GM23338 (cell line): Measurements from ENCODE around the gene NOLC1. TPM values are rescaled to one million over a fixed set of nuclear protein-coding genes. Genes with fewer than 3 reads are reported as not detected.

Experiments used
- ATAC-seq: fragments of 200-7000 bp; cut with Tn5 transposase; 3 replicates; pipeline ENCODE4 v1.9.1; 2020
- DNase-seq: peaks from one replicate; pipeline ENCODE4 v3.0.0-alpha.2; 2015; ENCODE audit warnings: low spot score
- H2AFZ ChIP-seq: fragments of 200-600 bp; sonication (generic); 2 replicates; pipeline ENCODE4 v1.8.0; 2016; ENCODE audit warnings: antibody characterized with exemption, mild to moderate bottlenecking, moderate library complexity
- H3F3A ChIP-seq: fragments of 200-600 bp; sonication (generic); replicated peaks from 2 replicates; pipeline ENCODE4 v1.8.0; 2017; ENCODE audit warnings: antibody characterized with exemption, mixed run types, low read depth
- H3K27ac ChIP-seq: fragments of 200-600 bp; sonication (generic); 2 replicates; pipeline ENCODE4 v1.6.1; 2016; ENCODE audit warnings: low read depth
- H3K27me3 ChIP-seq: fragments of 200-600 bp; sonication (generic); 2 replicates; pipeline ENCODE4 v1.8.0; 2016; ENCODE audit warnings: mild to moderate bottlenecking, mixed run types, moderate library complexity; ENCODE audit not compliant: insufficient read depth
- H3K36me3 ChIP-seq: fragments of 200-600 bp; sonication (generic); 2 replicates; pipeline ENCODE4 v1.8.0; 2016; ENCODE audit warnings: mild to moderate bottlenecking; ENCODE audit not compliant: insufficient read depth
- H3K4me1 ChIP-seq: fragments of 200-600 bp; sonication (generic); 2 replicates; pipeline ENCODE4 v1.8.0; 2016; ENCODE audit warnings: mild to moderate bottlenecking, moderate library complexity; ENCODE audit not compliant: insufficient read depth
- H3K4me2 ChIP-seq: fragments of 200-600 bp; sonication (generic); 2 replicates; pipeline ENCODE4 v1.7.1; 2017; ENCODE audit warnings: mixed run types
- H3K4me3 ChIP-seq: fragments of 200-600 bp; sonication (generic); 2 replicates; pipeline ENCODE4 v1.6.1; 2016; ENCODE audit warnings: mixed run types
- H3K79me2 ChIP-seq: fragments of 200-600 bp; sonication (generic); replicated peaks from 2 replicates; pipeline ENCODE4 v1.8.0; 2017; ENCODE audit warnings: mild to moderate bottlenecking; ENCODE audit not compliant: insufficient read depth
- H3K9me2 ChIP-seq: fragments of 200-600 bp; sonication (generic); 2 replicates; pipeline ENCODE4 v1.8.0; 2017; ENCODE audit not compliant: insufficient read depth
- H4K20me1 ChIP-seq: fragments of 200-600 bp; sonication (generic); replicated peaks from 2 replicates; pipeline ENCODE4 v1.8.0; 2017; ENCODE audit warnings: mild to moderate bottlenecking; ENCODE audit not compliant: insufficient read depth
- H3K27ac Mint-ChIP-seq: 2 replicates; pipeline ENCODE4 v1.8.0; 2020; ENCODE audit warnings: inconsistent platforms, mild to moderate bottlenecking, moderate library complexity, mixed read lengths
- H3K27me3 Mint-ChIP-seq: 3 replicates; pipeline ENCODE4 v1.8.0; 2022; ENCODE audit warnings: low read depth, mild to moderate bottlenecking, moderate library complexity, mixed read lengths, inconsistent platforms; ENCODE audit not compliant: insufficient read depth, poor library complexity
- H3K36me3 Mint-ChIP-seq: 3 replicates; pipeline ENCODE4 v1.8.0; 2021; ENCODE audit warnings: low read depth, mild to moderate bottlenecking, inconsistent platforms, moderate library complexity, mixed read lengths
- H3K4me1 Mint-ChIP-seq: 3 replicates; pipeline ENCODE4 v1.8.0; 2020; ENCODE audit warnings: mild to moderate bottlenecking, inconsistent platforms, mixed read lengths
- H3K4me3 Mint-ChIP-seq: 3 replicates; pipeline ENCODE4 v1.8.0; 2021; ENCODE audit warnings: moderate library complexity, mild to moderate bottlenecking, inconsistent platforms, mixed read lengths
- H3K9me3 Mint-ChIP-seq: 3 replicates; pipeline ENCODE4 v1.8.0; 2020; ENCODE audit warnings: moderate library complexity, mild to moderate bottlenecking, inconsistent platforms, mixed read lengths
- CREB1 ChIP-seq: fragments of 250-450 bp; sonication (Bioruptor Pico); IDR thresholded peaks from 2 replicates; pipeline ENCODE4 v1.5.0; 2020; ENCODE audit warnings: low read depth, mild to moderate bottlenecking, moderate library complexity
- EZH2 ChIP-seq: fragments of 200-600 bp; sonication (generic); IDR thresholded peaks from one replicate; pipeline ENCODE4 v1.8.0; 2017; ENCODE audit warnings: antibody characterized with exemption, mild to moderate bottlenecking, low read depth; ENCODE audit not compliant: unreplicated experiment
- EZH2phosphoT487 ChIP-seq: fragments of 200-600 bp; sonication (generic); IDR thresholded peaks from one replicate; pipeline ENCODE4 v1.8.1; 2018; ENCODE audit warnings: antibody characterized with exemption; ENCODE audit not compliant: unreplicated experiment
- JUNB ChIP-seq: IDR thresholded peaks from one replicate; pipeline ENCODE4 v1.6.1; 2016; ENCODE audit warnings: antibody characterized with exemption; ENCODE audit not compliant: unreplicated experiment
- NANOG ChIP-seq: IDR thresholded peaks from 2 replicates; pipeline ENCODE4 v1.6.1; 2016; ENCODE audit warnings: antibody characterized with exemption, borderline replicate concordance
- POLR2AphosphoS5 ChIP-seq: IDR thresholded peaks from 2 replicates; pipeline ENCODE4 v1.6.1; 2016; ENCODE audit warnings: antibody characterized with exemption, low read depth
- STAT1 ChIP-seq: IDR thresholded peaks from one replicate; pipeline ENCODE4 v1.6.1; 2016; ENCODE audit warnings: antibody characterized with exemption; ENCODE audit not compliant: unreplicated experiment
- ZNF114 ChIP-seq: fragments of 250-450 bp; sonication (Bioruptor Pico); IDR thresholded peaks from 2 replicates; pipeline ENCODE4 v1.5.0; 2020; ENCODE audit warnings: mild to moderate bottlenecking, moderate library complexity
- ZNF331 ChIP-seq: fragments of 250-450 bp; sonication (Bioruptor Pico); IDR thresholded peaks from 2 replicates; pipeline ENCODE4 v1.5.0; 2020; ENCODE audit warnings: low read depth, mild to moderate bottlenecking, moderate library complexity
- ZNF462 ChIP-seq: fragments of 250-450 bp; sonication (Bioruptor Pico); IDR thresholded peaks from 2 replicates; pipeline ENCODE4 v1.5.0; 2020; ENCODE audit warnings: mild to moderate bottlenecking, moderate library complexity
- polyA plus RNA-seq: library from polyadenylated mRNA; unstranded; fragments of >200 nt; fragmentation: Nextera tagmentation; extraction: Ambion mirVana; gene quantifications from 2 replicates; pipeline ENCODE4 v1.2.1, GENCODE V29; 2016
- total RNA-seq: library from RNA; depleted of rRNA; stranded (reverse); fragments of >200 nt; shearing (Covaris generic); gene quantifications from 2 replicates; pipeline ENCODE4 v1.2.3, GENCODE V29; 2014
- TF ChIP-seq, protein P1 (sequence below), 2 experiments: fragments of 200-600 bp in 1 of 2; sonication (generic) in 1 of 2; conservative IDR thresholded peaks; 2 replicates each; pipeline versions ENCODE4 v1.5.1 to v1.6.1; 2016 to 2017; ENCODE audit warnings: antibody characterized with exemption in 2 of 2, low read depth in 2 of 2, mild to moderate bottlenecking in 2 of 2, moderate library complexity in 1 of 2
- TF ChIP-seq, protein P2 (sequence below): IDR thresholded peaks from 2 replicates; pipeline ENCODE4 v1.6.1; 2016; ENCODE audit warnings: antibody characterized with exemption
- TF ChIP-seq, protein P3 (sequence below): IDR thresholded peaks from one replicate; pipeline ENCODE4 v1.6.1; 2018; ENCODE audit warnings: antibody characterized with exemption; ENCODE audit not compliant: unreplicated experiment

The NOLC1 gene
- total and polyA plus RNA-seq, 2 experiments from 2014 or later, result 126 to 178 TPM

DNA sequence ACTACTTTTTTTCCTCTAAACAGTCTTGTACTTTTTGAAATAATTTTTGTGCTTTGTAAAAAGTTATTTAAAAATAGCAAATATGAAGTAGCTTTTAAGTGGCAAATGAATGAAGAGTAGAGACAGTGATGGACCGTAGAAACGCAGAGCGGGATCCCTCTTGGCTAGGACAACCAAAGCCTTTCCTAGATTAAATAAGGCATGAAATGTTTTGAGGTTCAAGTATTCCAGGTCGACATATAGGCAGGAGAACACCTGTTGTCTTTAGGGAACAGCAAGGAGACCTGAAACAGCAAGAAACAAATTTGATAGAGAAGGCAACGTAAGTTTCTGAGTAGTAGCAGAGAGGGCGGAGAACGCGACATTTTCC is 20.0 kb upstream of the NOLC1 start:
- Histone ChIP-seq H3K4me2 (peak overlapping the region; percentile 99), H3K27ac (no peak overlapping the region), H3K4me1 (peaks cover 24% of the 10 kb centered on the region), H3K27me3 (no peaks in the 10 kb centered on the region), H4K20me1 (peaks cover 32% of the 10 kb centered on the region), H3K4me3 (peak overlapping the region; percentile 99), H3K9me2 (no peaks in the 10 kb centered on the region), H3K36me3 (no peaks in the 10 kb centered on the region), H3F3A (0 out of 2 replicates have a peak, but pooled peaks cover 5% of the 10 kb centered on the region), H3K79me2 (peaks cover 43% of the 10 kb centered on the region), H2AFZ (0 out of 2 replicates have a peak overlapping the region, but pooled peaks have one; percentile 20)
- peaks cover 23% of the 10 kb centered on the region for H3K4me1 Mint-ChIP-seq
- H3K27ac Mint-ChIP-seq, result no peak overlapping the region; the same call in 1 of the 2 replicates
- DNase-seq, result peak; percentile 11
- peaks cover 20% of the 10 kb centered on the region for H3K36me3 Mint-ChIP-seq
- peak; percentile 1; the same call in 1 of the 3 replicates for ATAC-seq
- TF ChIP-seq ZNF331 (CRISPR knock-in tag), result no peak
- no peak for TF ChIP-seq ZNF462 (CRISPR knock-in tag)
- TF ChIP-seq NANOG, result no peak
- no peak for TF ChIP-seq JUNB
- TF ChIP-seq POLR2AphosphoS5, result no peak
- no peak for TF ChIP-seq ZNF114 (CRISPR knock-in tag)
- TF ChIP-seq, protein P1, sequence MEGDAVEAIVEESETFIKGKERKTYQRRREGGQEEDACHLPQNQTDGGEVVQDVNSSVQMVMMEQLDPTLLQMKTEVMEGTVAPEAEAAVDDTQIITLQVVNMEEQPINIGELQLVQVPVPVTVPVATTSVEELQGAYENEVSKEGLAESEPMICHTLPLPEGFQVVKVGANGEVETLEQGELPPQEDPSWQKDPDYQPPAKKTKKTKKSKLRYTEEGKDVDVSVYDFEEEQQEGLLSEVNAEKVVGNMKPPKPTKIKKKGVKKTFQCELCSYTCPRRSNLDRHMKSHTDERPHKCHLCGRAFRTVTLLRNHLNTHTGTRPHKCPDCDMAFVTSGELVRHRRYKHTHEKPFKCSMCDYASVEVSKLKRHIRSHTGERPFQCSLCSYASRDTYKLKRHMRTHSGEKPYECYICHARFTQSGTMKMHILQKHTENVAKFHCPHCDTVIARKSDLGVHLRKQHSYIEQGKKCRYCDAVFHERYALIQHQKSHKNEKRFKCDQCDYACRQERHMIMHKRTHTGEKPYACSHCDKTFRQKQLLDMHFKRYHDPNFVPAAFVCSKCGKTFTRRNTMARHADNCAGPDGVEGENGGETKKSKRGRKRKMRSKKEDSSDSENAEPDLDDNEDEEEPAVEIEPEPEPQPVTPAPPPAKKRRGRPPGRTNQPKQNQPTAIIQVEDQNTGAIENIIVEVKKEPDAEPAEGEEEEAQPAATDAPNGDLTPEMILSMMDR (conservative IDR thresholded peaks at IDR 0.05; ENCODE audit: low read depth in 2 of 2), result no peak
- TF ChIP-seq EZH2, result no peak
- TF ChIP-seq CREB1 (CRISPR knock-in tag), result no peak
- no peak for TF ChIP-seq STAT1
- TF ChIP-seq, protein P2, sequence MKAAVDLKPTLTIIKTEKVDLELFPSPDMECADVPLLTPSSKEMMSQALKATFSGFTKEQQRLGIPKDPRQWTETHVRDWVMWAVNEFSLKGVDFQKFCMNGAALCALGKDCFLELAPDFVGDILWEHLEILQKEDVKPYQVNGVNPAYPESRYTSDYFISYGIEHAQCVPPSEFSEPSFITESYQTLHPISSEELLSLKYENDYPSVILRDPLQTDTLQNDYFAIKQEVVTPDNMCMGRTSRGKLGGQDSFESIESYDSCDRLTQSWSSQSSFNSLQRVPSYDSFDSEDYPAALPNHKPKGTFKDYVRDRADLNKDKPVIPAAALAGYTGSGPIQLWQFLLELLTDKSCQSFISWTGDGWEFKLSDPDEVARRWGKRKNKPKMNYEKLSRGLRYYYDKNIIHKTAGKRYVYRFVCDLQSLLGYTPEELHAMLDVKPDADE, result no peak
- TF ChIP-seq EZH2phosphoT487, result no peak
- TF ChIP-seq, protein P3, sequence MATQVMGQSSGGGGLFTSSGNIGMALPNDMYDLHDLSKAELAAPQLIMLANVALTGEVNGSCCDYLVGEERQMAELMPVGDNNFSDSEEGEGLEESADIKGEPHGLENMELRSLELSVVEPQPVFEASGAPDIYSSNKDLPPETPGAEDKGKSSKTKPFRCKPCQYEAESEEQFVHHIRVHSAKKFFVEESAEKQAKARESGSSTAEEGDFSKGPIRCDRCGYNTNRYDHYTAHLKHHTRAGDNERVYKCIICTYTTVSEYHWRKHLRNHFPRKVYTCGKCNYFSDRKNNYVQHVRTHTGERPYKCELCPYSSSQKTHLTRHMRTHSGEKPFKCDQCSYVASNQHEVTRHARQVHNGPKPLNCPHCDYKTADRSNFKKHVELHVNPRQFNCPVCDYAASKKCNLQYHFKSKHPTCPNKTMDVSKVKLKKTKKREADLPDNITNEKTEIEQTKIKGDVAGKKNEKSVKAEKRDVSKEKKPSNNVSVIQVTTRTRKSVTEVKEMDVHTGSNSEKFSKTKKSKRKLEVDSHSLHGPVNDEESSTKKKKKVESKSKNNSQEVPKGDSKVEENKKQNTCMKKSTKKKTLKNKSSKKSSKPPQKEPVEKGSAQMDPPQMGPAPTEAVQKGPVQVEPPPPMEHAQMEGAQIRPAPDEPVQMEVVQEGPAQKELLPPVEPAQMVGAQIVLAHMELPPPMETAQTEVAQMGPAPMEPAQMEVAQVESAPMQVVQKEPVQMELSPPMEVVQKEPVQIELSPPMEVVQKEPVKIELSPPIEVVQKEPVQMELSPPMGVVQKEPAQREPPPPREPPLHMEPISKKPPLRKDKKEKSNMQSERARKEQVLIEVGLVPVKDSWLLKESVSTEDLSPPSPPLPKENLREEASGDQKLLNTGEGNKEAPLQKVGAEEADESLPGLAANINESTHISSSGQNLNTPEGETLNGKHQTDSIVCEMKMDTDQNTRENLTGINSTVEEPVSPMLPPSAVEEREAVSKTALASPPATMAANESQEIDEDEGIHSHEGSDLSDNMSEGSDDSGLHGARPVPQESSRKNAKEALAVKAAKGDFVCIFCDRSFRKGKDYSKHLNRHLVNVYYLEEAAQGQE, result no peak
- H3K4me3 Mint-ChIP-seq, result peak overlapping the region; percentile 94
- no peaks in the 10 kb centered on the region for H3K9me3 Mint-ChIP-seq
- peaks cover 15% of the 10 kb centered on the region for H3K27me3 Mint-ChIP-seq
